Testis (tissue), 2 donors: ENCODE measurements around the gene FXYD7.

Source experiments
- POLR2A ChIP-seq: fragments of 450-650 bp; IDR thresholded peaks from one replicate; pipeline ENCODE4 v1.6.1; 2017; ENCODE audit warnings: antibody characterized with exemption, mild to moderate bottlenecking, moderate library complexity
- TF ChIP-seq, protein P1 (sequence below), 3 experiments: fragments of 450-650 bp in 2 of 3; fragments of 200-600 bp in 1 of 3; sonication (generic) in 1 of 3; IDR thresholded peaks; one replicate each; pipeline ENCODE4 v1.5.1; 2016 to 2019; ENCODE audit warnings: antibody characterized with exemption in 3 of 3, mild to moderate bottlenecking in 2 of 3, moderate library complexity in 1 of 3

DNA sequence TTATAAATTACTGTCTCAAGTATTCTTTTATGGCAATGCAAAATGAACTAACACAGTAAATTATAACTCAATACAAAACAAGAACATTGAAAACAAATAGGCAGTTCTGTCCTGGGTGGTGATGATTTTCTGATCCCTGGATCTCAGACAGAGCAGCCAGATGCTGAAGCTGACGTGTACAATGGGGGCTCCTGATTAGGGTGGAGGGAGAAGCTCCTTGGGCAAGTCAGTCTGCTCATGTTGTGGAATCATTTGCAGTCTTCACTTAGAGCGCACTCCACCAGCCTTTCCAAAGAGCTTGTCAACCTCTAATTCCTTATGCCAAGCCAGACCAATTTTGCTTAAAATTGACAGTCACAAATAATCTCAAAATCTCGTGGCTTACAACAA is 33.1 kb downstream of the FXYD7 start:
- TF ChIP-seq, protein P1, sequence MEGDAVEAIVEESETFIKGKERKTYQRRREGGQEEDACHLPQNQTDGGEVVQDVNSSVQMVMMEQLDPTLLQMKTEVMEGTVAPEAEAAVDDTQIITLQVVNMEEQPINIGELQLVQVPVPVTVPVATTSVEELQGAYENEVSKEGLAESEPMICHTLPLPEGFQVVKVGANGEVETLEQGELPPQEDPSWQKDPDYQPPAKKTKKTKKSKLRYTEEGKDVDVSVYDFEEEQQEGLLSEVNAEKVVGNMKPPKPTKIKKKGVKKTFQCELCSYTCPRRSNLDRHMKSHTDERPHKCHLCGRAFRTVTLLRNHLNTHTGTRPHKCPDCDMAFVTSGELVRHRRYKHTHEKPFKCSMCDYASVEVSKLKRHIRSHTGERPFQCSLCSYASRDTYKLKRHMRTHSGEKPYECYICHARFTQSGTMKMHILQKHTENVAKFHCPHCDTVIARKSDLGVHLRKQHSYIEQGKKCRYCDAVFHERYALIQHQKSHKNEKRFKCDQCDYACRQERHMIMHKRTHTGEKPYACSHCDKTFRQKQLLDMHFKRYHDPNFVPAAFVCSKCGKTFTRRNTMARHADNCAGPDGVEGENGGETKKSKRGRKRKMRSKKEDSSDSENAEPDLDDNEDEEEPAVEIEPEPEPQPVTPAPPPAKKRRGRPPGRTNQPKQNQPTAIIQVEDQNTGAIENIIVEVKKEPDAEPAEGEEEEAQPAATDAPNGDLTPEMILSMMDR (IDR thresholded peaks at IDR 0.05) = no peak
- no peak for TF ChIP-seq POLR2A
